Tibial artery (tissue), 4 donors: ENCODE results near the gene ZNF592.
A peak's percentile ranks its signal among the peaks of the same experiment; 100 is the strongest.

Experiments
- DNase-seq, 2 donors: peaks; one replicate each; pipeline ENCODE4 v3.0.0-alpha.2; 2019
- H3K27ac ChIP-seq, 2 donors: fragments of 200-600 bp; sonication (generic) in 1 of 2; 1 replicate in 1 of 2; 2 replicates in 1 of 2; pipeline ENCODE4 v1.5.1; 2018 to 2019; ENCODE audit warnings: mild to moderate bottlenecking in 1 of 2
- H3K27me3 ChIP-seq, 2 donors: fragments of 200-600 bp; sonication (generic) in 1 of 2; one replicate each; pipeline versions ENCODE4 v1.5.1 to v1.6.0; 2016 to 2019
- H3K36me3 ChIP-seq, 3 donors: fragments of 200-600 bp; sonication (generic) in 2 of 3; one replicate each; pipeline ENCODE4 v1.5.1; 2016 to 2019; ENCODE audit warnings: mild to moderate bottlenecking in 2 of 3
- H3K4me1 ChIP-seq, 4 donors: fragments of 200-600 bp; sonication (generic) in 2 of 4; 1 replicate in 3 of 4; 2 replicates in 1 of 4; pipeline ENCODE4 v1.5.1; 2016 to 2019
- H3K4me3 ChIP-seq, 2 donors: fragments of 200-600 bp; sonication (generic) in 1 of 2; 1 replicate in 1 of 2; 2 replicates in 1 of 2; pipeline ENCODE4 v1.5.1; 2018 to 2019; ENCODE audit warnings: mild to moderate bottlenecking in 2 of 2
- H3K9me3 ChIP-seq, 3 donors: fragments of 200-600 bp; sonication (generic) in 1 of 3; one replicate each; pipeline ENCODE4 v1.5.1; 2016 to 2019
- CTCF ChIP-seq, 2 experiments: fragments of 200-600 bp in 1 of 2; fragments of 450-650 bp in 1 of 2; IDR thresholded peaks; one replicate each; pipeline ENCODE4 v1.5.1; 2017 to 2019; ENCODE audit warnings: antibody characterized with exemption in 2 of 2, mild to moderate bottlenecking in 1 of 2, moderate library complexity in 1 of 2
- intact Hi-C: fragments of 100-400 bp; cut with DNase I; formaldehyde crosslinking; loops from one replicate; pipeline ENCODE4 v1.15.0; 2023; ENCODE audit warnings: low total_unique reads

The ZNF592 gene

GRCh38 chr15:84782346-84782745 lies 34.0 kb downstream of the ZNF592 start:
- Histone ChIP-seq H3K27me3 (no peaks in the 10 kb centered on the region), H3K36me3 (peaks cover 21 to 52% (median 35%) of the 10 kb centered on the region in 3 donors), H3K4me1 (peaks cover 0 to 41% (median 17%) of the 10 kb centered on the region in 4 donors), H3K9me3 (no peaks in the 10 kb centered on the region), H3K27ac (no peak overlapping the region), H3K4me3 (no peak overlapping the region)
- DNase-seq, result no peak
- intact Hi-C loops, result no loop called here
- TF ChIP-seq CTCF (IDR thresholded peaks at IDR 0.05), result no peak

- Histone ChIP-seq H3K36me3 (peaks cover 21 to 46% (median 28%) of the 10 kb centered on the region in 3 donors), H3K4me3 (no peak overlapping the region), H3K27ac (no peak overlapping the region), H3K4me1 (peaks cover 0 to 45% (median 23%) of the 10 kb centered on the region in 4 donors), H3K27me3 (no peaks in the 10 kb centered on the region), H3K9me3 (no peaks in the 10 kb centered on the region)
- TF ChIP-seq CTCF (IDR thresholded peaks at IDR 0.05), result no peak
- DNase-seq, result no peak
- intact Hi-C loops, result no loop called here
Measured at GRCh38 chr15:84783493-84784251, 35.3 kb downstream of the ZNF592 start.

GRCh38 chr15:84784262-84784661 lies 35.9 kb downstream of the ZNF592 start:
- no peak overlapping the region for H3K4me3 ChIP-seq
- peaks cover 0 to 39% (median 23%) of the 10 kb centered on the region in 4 donors for H3K4me1 ChIP-seq
- H3K27ac ChIP-seq, result no peak overlapping the region
- H3K9me3 ChIP-seq, result no peaks in the 10 kb centered on the region
- no peak for DNase-seq
- no peaks in the 10 kb centered on the region for H3K27me3 ChIP-seq
- TF ChIP-seq CTCF (IDR thresholded peaks at IDR 0.05), result no peak
- intact Hi-C loops, result no loop called here
- H3K36me3 ChIP-seq, result peaks cover 21 to 42% (median 27%) of the 10 kb centered on the region in 3 donors

- peaks cover 0 to 36% (median 21%) of the 10 kb centered on the region in 4 donors for H3K4me1 ChIP-seq
- no peak for TF ChIP-seq CTCF (IDR thresholded peaks at IDR 0.05)
- H3K4me3 ChIP-seq, result no peak overlapping the region
- H3K27me3 ChIP-seq, result no peaks in the 10 kb centered on the region
- DNase-seq, result no peak
- H3K36me3 ChIP-seq, result peaks cover 21 to 44% (median 27%) of the 10 kb centered on the region in 3 donors
- peak overlapping the region; percentile 26 to 29 for H3K27ac ChIP-seq
- H3K9me3 ChIP-seq, result no peaks in the 10 kb centered on the region
- intact Hi-C loops, result no loop called here
Measured at GRCh38 chr15:84785053-84785452, 36.7 kb downstream of the ZNF592 start.

- no peak for DNase-seq
- no peaks in the 10 kb centered on the region for H3K27me3 ChIP-seq
- H3K27ac ChIP-seq, result no peak overlapping the region
- H3K4me3 ChIP-seq, result no peak overlapping the region
- H3K9me3 ChIP-seq, result no peaks in the 10 kb centered on the region
- TF ChIP-seq CTCF (IDR thresholded peaks at IDR 0.05), result no peak
- peaks cover 30 to 55% (median 49%) of the 10 kb centered on the region in 3 donors for H3K36me3 ChIP-seq
- H3K4me1 ChIP-seq, result peaks cover 0 to 41% (median 23%) of the 10 kb centered on the region in 4 donors
- intact Hi-C loops, result no loop called here
Measured at GRCh38 chr15:84788500-84788899, 40.1 kb downstream of the ZNF592 start.
